OCI-LY7 (cell line): ENCODE data around the gene DNMT3A. TPM values are rescaled to one million over a fixed set of nuclear protein-coding genes. Genes with fewer than 3 reads are reported as not detected.

ENCODE experiments used
- BruUV-seq: library from RNA; stranded (reverse); fragments of 400-500 nt; replicated peaks from 2 replicates; lab custom pipeline; 2021; lab: Mats Ljungman, UMichigan
- CTCF ChIA-PET: fragments of 300-600 bp; sonication (Branson Sonifier 250); formaldehyde crosslinking; loops from one replicate; lab custom pipeline; 2022; ENCODE audit warnings: antibody characterized with exemption; ENCODE audit not compliant: unreplicated experiment; lab: Charles Lee
- POLR2A ChIA-PET: fragments of 300-600 bp; sonication (Branson Sonifier 250); formaldehyde crosslinking; loops from one replicate; lab custom pipeline; 2022; ENCODE audit warnings: antibody characterized with exemption; lab: Charles Lee
- DNase-seq: peaks from one replicate; pipeline ENCODE4 v3.0.0-alpha.2; 2015; ENCODE audit warnings: low spot score
- H2AFZ ChIP-seq: fragments of 200-600 bp; sonication (generic), shearing (Covaris generic); 2 replicates; pipeline ENCODE4 v1.6.1; 2014; ENCODE audit warnings: mild to moderate bottlenecking, antibody characterized with exemption, low read length, moderate library complexity
- H3K27ac ChIP-seq: fragments of 200-600 bp; sonication (generic); 2 replicates; pipeline ENCODE4 v1.5.1; 2014; ENCODE audit warnings: mixed run types, low read depth, mild to moderate bottlenecking, moderate library complexity, low read length, inconsistent platforms; ENCODE audit not compliant: poor library complexity, severe bottlenecking
- H3K36me3 ChIP-seq: fragments of 200-600 bp; sonication (generic); 2 replicates; pipeline ENCODE4 v1.6.1; 2014; ENCODE audit warnings: mild to moderate bottlenecking, antibody characterized with exemption, low read length, moderate library complexity, mixed read lengths; ENCODE audit not compliant: insufficient read depth
- H3K4me1 ChIP-seq: fragments of 200-600 bp; sonication (generic); 2 replicates; pipeline ENCODE4 v1.5.1; 2014; ENCODE audit warnings: mild to moderate bottlenecking, low read length; ENCODE audit not compliant: insufficient read depth, poor library complexity, severe bottlenecking
- H3K4me2 ChIP-seq: fragments of 200-600 bp; sonication (generic); 2 replicates; pipeline ENCODE4 v1.6.1; 2014; ENCODE audit warnings: mild to moderate bottlenecking, low read length
- H3K4me3 ChIP-seq: fragments of 200-600 bp; sonication (generic); 2 replicates; pipeline ENCODE4 v1.5.1; 2014; ENCODE audit warnings: mild to moderate bottlenecking, low read depth, low read length; ENCODE audit not compliant: poor library complexity, severe bottlenecking
- H3K79me2 ChIP-seq: fragments of 200-600 bp; sonication (generic); 2 replicates; pipeline ENCODE4 v1.6.1; 2016; ENCODE audit warnings: low read depth, mild to moderate bottlenecking, low read length, moderate library complexity, mixed read lengths; ENCODE audit not compliant: insufficient read depth
- H3K9me2 ChIP-seq: fragments of 200-600 bp; sonication (generic); 2 replicates; pipeline ENCODE4 v1.6.1; 2016; ENCODE audit warnings: mild to moderate bottlenecking, low read length, mixed read lengths; ENCODE audit not compliant: insufficient read depth
- H3K9me3 ChIP-seq: fragments of 200-600 bp; sonication (generic); 2 replicates; pipeline ENCODE4 v1.6.1; 2014; ENCODE audit warnings: mild to moderate bottlenecking, mixed run types, low read length, mixed read lengths
- H4K20me1 ChIP-seq: fragments of 200-600 bp; sonication (generic); 2 replicates; pipeline ENCODE4 v1.6.1; 2014; ENCODE audit warnings: mild to moderate bottlenecking, antibody characterized with exemption, low read length, moderate library complexity, mixed read lengths; ENCODE audit not compliant: insufficient read depth
- EZH2phosphoT487 ChIP-seq: fragments of 200-600 bp; sonication (generic); IDR thresholded peaks from 2 replicates; pipeline ENCODE4 v1.6.1; 2018; ENCODE audit warnings: low read depth, borderline replicate concordance, mild to moderate bottlenecking, mixed run types, antibody characterized with exemption, low read length, moderate library complexity, mixed read lengths
- intact Hi-C: fragments of 100-400 bp; cut with micrococcal nuclease; formaldehyde crosslinking; loops from one replicate; pipeline ENCODE4 v1.10.0; 2022; ENCODE audit not compliant: unreplicated experiment
- total RNA-seq, 2 experiments: library from RNA; depleted of rRNA in 1 of 2; stranded (reverse); fragments of >200 nt in 1 of 2; shearing (Covaris generic) in 1 of 2; gene quantifications; 2 replicates each; pipeline ENCODE4 v1.2.3, GENCODE V29; 2014 to 2022
- TF ChIP-seq, protein P1 (sequence below): fragments of 200-600 bp; sonication (generic); conservative IDR thresholded peaks from 2 replicates; pipeline ENCODE4 v1.5.1; 2014; ENCODE audit warnings: mild to moderate bottlenecking, antibody characterized with exemption, low read length, moderate library complexity, mixed read lengths

DNMT3A gene
- total RNA-seq, 2 experiments from 2014 or later: 2.8 to 7.3 TPM

- Histone ChIP-seq H3K4me1 (peaks cover 24% of the 10 kb centered on the region), H3K9me3 (no peaks in the 10 kb centered on the region), H4K20me1 (no peaks in the 10 kb centered on the region), H3K4me2 (no peak overlapping the region), H3K4me3 (no peak overlapping the region), H3K36me3 (no peaks in the 10 kb centered on the region), H3K79me2 (no peaks in the 10 kb centered on the region), H3K9me2 (no peaks in the 10 kb centered on the region), H2AFZ (no peak overlapping the region), H3K27ac (no peak overlapping the region)
- no peak for DNase-seq
- intact Hi-C loops: no loop called here
- POLR2A ChIA-PET: interaction anchor here (0.5 to 0.6 kb wide), 2 partner anchors 14 to 239 kb away, joined by 3 read pairs; no protein-coding TSS in a partner anchor
- no TSS peak for BruUV-seq
- CTCF ChIA-PET: no interaction called here
- TF ChIP-seq EZH2phosphoT487: no peak
- TF ChIP-seq, protein P1, sequence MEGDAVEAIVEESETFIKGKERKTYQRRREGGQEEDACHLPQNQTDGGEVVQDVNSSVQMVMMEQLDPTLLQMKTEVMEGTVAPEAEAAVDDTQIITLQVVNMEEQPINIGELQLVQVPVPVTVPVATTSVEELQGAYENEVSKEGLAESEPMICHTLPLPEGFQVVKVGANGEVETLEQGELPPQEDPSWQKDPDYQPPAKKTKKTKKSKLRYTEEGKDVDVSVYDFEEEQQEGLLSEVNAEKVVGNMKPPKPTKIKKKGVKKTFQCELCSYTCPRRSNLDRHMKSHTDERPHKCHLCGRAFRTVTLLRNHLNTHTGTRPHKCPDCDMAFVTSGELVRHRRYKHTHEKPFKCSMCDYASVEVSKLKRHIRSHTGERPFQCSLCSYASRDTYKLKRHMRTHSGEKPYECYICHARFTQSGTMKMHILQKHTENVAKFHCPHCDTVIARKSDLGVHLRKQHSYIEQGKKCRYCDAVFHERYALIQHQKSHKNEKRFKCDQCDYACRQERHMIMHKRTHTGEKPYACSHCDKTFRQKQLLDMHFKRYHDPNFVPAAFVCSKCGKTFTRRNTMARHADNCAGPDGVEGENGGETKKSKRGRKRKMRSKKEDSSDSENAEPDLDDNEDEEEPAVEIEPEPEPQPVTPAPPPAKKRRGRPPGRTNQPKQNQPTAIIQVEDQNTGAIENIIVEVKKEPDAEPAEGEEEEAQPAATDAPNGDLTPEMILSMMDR: no peak
Observed at GRCh38 chr2:25293145-25293544, 48.6 kb downstream of the DNMT3A start.

DNA sequence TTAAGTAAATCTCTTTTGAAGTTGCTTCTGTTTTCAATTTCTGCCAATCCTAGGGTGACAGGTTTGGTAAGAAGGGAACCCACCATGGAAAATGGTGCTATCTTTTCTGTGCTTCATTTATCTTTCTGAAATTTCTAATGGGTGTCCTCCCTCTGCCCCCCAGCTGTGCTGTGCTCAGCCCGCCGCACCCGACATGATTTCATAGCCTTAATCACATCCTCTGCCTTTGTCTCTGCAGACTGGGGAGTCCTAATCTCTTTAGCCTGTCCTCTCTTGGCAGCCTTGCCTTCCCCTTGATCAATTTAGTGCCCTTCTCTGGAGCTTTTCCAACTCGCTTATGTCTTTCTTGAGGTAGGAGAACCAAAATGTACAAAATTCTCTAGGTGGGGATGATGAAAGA lies 49.3 kb downstream of the DNMT3A start:
- TF ChIP-seq, protein P1: no peak
- no peak for TF ChIP-seq EZH2phosphoT487
- H4K20me1 ChIP-seq: no peaks in the 10 kb centered on the region
- CTCF ChIA-PET: no interaction called here
- DNase-seq: no peak
- H3K9me3 ChIP-seq: no peaks in the 10 kb centered on the region
- no peaks in the 10 kb centered on the region for H3K79me2 ChIP-seq
- H3K36me3 ChIP-seq: no peaks in the 10 kb centered on the region
- H3K27ac ChIP-seq: no peak overlapping the region
- intact Hi-C loops: no loop called here
- POLR2A ChIA-PET: interaction anchor here (0.6 to 2.2 kb wide), 2 partner anchors 12 to 15 kb away, joined by 3 to 6 read pairs; no protein-coding TSS in a partner anchor
- BruUV-seq: no TSS peak
- H2AFZ ChIP-seq: no peak overlapping the region
- H3K4me2 ChIP-seq: no peak overlapping the region
- H3K4me1 ChIP-seq: peaks cover 24% of the 10 kb centered on the region
- no peak overlapping the region for H3K4me3 ChIP-seq
- no peaks in the 10 kb centered on the region for H3K9me2 ChIP-seq

DNA sequence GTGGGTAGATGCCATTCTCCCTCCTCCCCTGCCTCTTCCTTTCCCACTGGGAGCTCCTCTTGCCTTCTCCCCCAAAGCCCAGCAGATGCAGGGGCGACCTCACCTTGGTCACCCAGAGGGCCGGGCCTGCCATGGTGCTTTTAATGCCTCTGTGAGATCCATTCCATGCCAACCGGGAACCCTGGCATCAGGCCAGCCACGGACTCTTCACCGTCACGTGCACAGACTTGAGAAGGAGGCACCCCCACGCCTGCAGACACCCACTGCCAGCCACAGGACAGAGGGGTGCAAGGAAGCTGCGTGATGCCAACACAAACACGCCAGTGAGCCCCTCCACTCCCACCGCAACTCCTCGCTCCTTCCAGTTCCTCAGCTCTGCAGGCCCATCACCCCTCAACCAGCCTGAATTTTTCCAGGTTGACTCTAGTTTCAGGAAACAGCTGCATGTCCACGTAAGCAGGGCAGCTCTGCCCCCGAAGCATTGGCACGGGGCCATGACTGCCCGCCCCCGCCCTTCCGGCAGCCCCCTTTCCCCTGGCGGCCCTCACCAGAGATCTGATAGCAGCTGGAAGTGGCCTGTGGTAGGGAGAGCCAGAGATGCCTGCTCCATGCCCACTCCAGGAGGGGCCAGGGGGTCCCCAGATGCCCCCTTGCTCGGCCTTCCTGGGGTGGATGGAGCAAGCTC lies 50.8 kb downstream of the DNMT3A start:
- DNase-seq: no peak
- BruUV-seq: no TSS peak
- Histone ChIP-seq H4K20me1 (no peaks in the 10 kb centered on the region), H3K4me3 (no peak overlapping the region), H3K4me1 (peaks cover 36% of the 10 kb centered on the region), H3K27ac (no peak overlapping the region), H3K36me3 (no peaks in the 10 kb centered on the region), H3K4me2 (no peak overlapping the region), H3K9me3 (no peaks in the 10 kb centered on the region), H2AFZ (no peak overlapping the region), H3K79me2 (no peaks in the 10 kb centered on the region), H3K9me2 (no peaks in the 10 kb centered on the region)
- ChIA-PET POLR2A (interaction anchor here (0.5 to 2.2 kb wide), 4 partner anchors 10 to 906 kb away, joined by 5 to 9 read pairs (median 7); no protein-coding TSS in a partner anchor), CTCF (no interaction called here)
- TF ChIP-seq, protein P1: no peak
- no peak for TF ChIP-seq EZH2phosphoT487
- intact Hi-C loops: no loop called here
